RPMI7951 (cell line): ENCODE data around the gene CLSTN3. TPM values are rescaled to one million over a fixed set of nuclear protein-coding genes. Genes with fewer than 3 reads are reported as not detected.

Experiments used
- DNase-seq: peaks from one replicate; pipeline ENCODE4 v3.0.0-alpha.2; 2012; ENCODE audit warnings: low read depth
- total RNA-seq: library from RNA; depleted of rRNA; stranded (reverse); fragments of >200 nt; shearing (Covaris generic); gene quantifications from 2 replicates; pipeline ENCODE4 v1.2.3, GENCODE V29; 2014; rRNA removed

CLSTN3 gene
- 4.5 and 7.3 TPM in 2 replicates for total RNA-seq

DNA sequence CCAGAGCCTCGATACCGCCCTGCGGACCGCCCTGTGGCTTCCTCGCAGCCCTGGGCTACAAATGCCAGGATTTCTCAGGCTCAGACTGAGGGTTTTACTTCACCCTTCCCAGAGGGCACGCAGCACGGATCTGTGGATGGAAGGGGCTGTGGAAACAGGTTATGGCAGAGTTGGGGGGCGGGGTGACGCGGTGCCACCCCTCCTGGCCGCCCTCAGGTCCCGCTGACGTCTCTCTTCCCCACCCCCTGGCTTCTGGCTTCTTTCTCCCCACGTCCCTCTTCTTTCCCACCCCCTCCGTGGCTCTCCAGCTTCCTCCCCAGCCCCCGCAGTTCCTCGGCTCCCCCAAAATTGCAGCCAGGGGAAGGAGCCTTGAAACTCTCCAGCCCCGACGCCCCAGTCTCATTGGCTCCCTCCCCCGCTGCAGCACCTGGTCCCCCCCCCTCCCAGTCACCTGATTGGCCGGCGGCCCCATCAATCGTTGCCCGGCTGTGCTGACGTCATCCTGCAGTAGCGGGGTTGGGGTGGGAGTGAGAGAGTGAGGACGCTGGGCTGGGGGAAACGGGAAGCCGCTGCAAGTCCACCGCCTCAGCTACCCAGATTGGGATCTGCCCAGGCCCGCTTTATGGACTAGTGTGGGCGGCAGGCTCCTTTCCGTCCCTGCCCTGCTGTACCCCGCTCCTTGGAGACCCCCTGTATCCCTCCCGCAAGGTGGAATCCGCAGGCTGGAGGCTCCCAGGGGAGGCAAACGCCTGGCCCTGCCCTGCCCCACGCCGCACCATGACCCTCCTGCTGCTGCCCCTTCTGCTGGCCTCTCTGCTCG lies at the start of gene CLSTN3:
Gene CLSTN3 (plus strand): TSS at position 500 of the 820 bp plus-strand sequence. CDS start 278 bp downstream, at position 778.
- peak; percentile 62 for DNase-seq

DNA sequence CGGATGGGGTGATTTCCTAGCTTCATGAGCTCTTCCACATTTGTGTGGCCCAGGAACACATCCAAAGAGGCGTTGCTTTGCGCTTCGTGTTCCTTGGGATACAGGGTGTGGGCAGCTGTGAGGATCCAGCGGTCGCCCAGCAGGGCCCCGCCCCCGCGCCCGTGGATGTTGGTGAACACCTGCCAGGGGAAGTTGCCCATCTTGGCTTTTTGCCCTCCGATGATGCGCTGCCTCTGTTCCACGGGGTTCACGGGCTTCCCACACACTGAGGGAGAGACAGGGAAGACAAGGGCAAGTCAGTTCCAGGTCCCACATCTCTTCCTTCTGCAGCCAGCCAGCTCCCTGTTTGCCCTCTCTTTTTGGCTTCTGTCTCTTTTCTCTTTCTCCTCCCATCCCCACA lies 49.1 kb upstream of the CLSTN3 start:
- DNase-seq = no peak

DNA sequence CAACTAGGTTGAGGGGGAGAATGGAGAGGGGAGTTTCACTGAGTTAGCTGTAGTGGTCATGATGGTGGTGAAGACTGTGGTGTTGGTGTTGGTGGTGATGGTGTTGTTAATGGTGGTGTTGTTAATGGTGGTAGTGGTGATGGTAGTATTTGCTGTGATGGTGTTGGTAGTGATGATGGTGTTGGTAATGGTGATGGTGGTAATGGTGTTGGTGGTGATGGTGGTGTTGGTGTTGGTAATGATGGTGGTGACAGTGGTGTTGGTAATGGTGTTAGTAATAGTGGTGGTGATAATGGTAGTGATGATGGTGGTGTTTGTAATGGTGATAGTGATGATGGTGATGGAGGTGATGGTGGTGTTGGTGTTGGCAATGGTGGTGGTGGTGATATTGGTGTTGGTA lies 47.0 kb upstream of the CLSTN3 start:
- no peak for DNase-seq

DNA sequence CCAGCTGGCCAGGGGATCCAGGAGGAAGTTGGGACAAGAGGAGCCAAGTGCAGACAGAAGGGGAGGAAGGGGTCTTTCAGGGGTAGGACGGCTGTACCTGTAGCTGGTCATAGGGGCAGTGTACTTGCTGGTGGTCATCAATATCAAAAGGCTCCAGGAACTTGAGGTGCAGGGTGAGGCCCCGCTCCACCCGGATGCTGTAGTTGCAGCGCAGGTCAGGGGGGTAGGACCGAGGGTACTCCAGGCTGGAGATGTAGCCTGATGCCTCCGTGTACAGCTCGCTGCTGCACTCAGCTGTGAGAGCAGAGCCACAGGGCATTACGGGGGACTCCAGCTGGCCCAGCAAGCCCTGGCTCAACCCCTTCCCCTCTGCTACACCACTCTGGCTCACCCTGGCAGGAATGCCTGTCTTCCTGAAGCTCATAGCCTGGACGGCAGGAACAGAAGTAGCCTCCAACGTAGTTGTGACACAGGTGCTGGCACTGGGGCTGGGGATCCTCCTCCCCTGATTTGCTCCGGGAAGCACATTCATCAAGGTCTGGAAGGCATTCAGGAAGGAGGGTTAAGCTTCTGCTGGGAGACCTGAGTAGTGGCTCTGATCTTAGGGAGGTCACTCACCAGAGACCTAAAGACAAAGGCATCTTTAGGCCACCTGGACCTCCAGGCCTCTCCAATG lies 40.8 kb upstream of the CLSTN3 start:
- no peak for DNase-seq

DNA sequence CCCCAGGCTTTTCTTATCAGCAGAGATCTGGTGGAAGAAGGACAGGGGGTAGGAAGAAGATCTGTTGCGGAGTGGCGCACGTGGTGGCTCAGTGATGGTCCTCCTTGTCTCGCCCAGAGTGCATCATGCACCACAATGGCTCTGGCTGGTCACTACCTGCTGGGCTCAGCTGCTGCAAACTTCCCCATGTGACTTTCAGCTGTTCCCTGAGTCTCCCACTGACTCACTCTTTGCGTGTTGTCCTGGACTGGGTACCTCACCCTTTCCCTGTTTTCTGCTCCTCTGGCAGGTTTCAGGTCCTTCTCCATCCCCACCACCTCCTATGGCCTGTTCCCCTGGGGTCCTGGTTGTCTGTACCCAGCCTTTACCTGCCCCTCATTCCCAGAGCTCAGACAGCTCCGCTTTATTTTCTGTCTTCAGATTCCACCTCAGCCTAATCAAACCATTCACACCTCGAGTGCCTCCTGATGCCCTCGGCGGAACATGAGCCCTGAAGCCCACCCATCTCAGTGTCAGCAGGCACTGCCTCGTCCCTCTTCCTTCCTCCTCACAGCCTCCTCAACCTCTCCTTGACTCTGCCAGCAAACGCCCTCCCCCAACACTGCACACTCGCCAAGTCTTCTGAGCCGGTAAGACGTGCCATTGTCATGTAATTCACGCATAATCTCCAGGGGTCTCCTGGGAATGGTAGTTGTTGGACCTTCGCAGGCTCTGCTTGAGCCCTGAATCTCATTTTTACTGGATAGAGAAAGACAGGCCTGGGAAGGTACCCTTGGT lies 39.8 kb upstream of the CLSTN3 start:
- no peak for DNase-seq

DNA sequence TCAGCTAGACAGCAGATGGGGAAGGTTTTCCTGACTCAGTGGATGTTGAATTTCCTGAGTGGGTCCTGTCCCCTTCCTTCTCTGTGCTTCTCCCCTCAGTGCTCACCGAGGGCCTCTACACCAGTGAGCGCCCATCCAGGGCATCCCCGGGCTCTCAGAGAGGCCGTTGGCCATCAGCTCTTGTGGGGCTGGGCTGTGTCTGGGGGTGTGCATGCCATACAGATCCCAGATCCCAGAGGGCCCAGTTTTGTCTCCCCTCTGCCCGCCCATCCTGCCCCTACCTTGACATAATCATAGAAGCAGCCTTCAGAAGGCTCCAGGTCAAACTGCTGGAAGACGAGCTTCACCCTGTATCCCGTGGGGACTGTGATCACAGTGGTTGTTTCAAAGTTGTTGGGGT lies 39.0 kb upstream of the CLSTN3 start:
- DNase-seq = no peak

DNA sequence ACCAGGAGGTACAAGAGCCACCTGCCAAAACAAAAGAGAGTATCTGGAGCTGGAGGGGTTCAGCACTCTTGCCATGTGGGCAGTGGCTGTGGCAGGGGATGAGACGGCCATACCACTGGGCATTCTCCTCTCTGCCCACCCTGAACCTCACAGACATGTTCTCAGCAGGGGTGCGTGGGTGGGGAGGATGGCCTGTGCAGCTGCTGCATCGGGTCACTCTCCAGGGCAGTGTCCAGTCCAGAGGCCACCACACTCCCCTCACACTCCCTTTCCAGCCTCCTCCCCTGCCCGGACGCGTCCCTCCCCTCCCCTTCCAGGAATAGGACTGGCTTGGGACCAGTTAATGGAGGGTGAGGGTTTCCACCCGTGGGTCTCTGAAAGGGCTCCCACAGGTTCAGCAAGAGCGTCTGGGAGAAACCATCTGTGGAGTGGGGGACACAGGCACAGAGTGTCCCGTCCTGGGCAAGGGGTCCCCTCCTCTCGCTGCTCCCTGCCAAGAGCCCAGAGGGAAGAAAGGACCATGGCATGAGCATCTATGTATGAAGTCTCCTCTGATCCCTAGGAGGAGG lies 38.4 kb upstream of the CLSTN3 start:
- DNase-seq = no peak

DNA sequence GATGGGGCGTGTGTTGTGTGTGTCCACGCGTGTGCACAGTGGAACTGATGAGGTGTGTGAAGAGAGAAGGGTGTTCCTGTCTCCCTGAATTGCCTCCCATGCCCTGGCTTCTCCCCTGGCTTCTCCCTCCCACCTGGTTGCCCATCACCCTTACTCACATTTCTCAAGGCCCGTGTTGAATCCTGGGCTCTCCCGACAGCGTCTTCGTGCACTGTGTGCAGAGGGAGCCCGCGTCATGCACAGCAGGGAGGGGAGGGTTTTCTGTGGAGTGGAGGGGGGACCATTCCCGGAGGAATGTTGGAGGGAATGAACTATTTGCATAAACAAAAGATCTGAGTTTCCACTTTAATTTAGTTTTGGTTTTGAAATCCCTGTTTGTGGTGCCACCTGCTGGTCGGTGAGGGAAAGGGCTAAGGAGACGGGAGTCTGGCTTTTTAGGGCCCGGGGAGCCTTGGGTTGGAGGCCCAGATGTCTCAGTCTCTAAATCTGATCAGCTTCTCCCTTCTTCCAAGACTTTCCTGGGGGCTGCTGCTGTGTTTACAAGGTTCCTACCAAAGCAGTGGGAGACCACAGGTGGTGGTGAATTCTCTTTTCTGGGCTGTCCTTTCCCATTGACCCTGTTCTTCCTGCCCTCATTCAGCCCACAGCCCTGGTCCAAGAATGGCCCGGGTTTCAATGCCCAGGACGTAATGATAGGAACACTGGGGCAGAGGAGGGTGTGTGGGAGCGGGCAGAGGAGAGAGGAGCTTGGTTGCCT lies 37.8 kb upstream of the CLSTN3 start, which contains the start of gene C1R:
Gene C1R (minus strand): TSS at position 217 of the 757 bp plus-strand sequence. CDS start 57 bp downstream, at position 160.
- DNase-seq = peak; percentile 75

DNA sequence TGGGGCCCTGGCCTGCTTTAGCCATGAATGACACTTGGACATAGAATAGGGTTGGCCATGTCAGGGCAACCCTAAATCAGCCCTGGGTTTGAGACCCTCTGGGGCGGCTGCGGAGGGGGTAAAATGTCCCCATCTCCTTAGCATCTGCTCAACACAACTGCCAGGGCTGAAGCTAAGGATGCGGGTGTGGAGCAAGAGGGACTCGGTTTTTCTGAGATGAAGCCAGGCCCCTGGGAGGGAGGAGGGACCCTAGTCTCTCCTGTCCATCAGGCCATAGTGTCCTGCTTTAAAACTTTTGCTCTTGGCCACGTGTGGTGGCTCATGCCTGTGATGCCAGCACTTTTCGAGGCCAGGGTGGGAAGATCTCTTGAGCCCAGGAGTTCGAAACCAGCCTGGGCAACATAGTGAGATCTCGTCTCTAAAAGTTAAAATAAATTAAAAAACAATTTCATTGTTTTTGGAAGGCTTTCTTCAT lies 37.1 kb upstream of the CLSTN3 start:
- no peak for DNase-seq

DNA sequence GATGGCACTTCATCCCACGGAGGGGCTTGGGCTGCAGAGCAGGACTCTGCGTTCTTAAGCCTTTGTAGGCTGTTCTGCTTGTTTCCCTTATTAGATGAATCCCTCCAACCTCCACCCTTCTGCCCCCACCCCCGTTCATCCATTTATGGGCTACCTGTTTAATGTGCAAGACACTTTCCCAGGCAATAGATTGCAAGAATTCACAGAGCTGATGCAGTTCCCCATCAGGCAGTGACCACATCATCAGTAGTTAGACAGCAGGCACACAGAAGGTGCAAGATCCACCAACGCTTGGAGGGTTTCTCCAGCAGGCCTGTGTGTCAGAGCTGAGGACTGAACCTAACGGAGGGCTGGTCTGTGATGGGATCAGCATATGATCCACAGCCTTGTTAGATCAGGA lies 36.7 kb upstream of the CLSTN3 start:
- no peak for DNase-seq

DNA sequence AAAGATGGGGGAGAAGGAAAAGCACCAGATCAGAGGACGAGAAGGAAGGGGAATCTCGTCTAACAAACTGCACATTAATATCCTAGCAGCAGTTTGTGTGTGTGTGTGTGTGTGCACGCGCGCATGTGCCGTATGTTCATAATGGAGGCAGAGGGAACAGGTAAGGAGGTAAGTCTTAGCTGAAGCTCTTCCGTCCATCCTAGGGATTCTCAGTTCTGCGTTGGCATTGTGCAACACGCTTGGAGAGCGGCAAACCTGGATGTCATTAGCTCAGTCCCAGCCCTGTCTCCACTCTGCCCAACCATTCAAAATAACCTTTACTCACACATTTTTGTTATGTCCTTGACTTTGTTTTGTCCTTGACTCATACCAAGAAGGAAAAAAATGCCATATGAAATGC lies 36.3 kb upstream of the CLSTN3 start:
- DNase-seq = no peak

DNA sequence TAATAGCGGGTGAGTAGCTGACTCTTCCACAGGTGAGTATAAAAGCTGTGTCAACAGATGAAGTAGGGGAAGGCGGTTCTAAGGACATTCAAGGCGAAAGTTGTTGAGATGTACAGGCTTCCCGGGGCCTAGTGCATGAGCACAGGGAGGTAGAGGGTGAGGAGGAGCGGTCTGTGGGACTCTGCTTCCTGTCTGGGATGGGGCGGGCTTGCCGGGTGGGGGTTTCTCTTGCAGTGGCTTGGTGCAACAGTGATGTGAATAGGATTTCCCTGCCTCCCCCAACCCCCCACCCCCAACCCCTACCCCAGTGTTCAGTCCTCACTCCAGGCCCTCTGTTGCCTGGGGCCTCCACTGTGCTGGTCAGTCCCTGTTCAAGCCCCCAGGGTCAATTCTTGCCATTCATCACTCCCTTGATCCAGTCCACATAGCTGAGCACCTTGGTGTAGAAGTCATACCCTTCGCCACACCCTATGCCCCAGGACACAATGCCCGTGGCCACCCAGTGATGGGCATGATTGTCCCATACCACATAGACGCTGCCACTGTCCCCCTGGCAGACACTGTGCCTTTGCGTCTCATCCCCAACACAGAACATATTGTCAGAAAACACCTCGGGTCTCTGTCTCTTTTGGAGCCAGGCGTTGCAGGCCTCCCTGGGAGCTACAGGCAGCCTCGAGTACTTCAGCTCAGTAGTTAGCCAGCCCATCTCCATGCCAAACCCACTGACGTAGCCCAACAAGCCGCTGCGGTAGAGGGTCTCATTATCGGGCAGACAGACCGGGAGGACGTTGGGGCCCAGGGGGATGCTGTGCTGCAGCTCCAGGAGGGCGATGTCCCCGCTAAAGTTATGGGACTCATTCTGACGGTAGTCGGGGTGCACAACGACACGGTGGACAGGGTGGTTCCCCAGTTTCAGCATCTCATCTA lies 33.9 kb upstream of the CLSTN3 start:
- no peak for DNase-seq

DNA sequence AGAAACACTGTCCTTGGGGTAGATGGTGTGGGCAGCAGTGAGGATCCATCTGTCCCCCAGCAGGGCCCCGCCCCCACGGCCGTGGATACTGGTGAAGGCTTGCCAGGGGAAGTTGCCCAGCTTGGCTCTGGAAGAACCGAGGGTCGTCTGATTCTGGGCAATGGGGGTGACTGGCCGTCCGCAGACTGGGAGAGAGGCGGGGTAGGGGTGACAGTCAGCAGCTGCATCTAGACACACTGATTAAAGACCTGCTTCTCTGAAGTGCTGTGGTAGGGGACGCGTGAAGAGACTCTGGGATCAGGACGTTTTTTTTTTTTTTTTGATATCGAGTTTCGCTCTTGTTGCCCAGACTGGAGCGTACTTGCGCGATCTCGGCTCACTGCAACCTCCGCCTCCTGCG lies 33.2 kb upstream of the CLSTN3 start:
- no peak for DNase-seq

DNA sequence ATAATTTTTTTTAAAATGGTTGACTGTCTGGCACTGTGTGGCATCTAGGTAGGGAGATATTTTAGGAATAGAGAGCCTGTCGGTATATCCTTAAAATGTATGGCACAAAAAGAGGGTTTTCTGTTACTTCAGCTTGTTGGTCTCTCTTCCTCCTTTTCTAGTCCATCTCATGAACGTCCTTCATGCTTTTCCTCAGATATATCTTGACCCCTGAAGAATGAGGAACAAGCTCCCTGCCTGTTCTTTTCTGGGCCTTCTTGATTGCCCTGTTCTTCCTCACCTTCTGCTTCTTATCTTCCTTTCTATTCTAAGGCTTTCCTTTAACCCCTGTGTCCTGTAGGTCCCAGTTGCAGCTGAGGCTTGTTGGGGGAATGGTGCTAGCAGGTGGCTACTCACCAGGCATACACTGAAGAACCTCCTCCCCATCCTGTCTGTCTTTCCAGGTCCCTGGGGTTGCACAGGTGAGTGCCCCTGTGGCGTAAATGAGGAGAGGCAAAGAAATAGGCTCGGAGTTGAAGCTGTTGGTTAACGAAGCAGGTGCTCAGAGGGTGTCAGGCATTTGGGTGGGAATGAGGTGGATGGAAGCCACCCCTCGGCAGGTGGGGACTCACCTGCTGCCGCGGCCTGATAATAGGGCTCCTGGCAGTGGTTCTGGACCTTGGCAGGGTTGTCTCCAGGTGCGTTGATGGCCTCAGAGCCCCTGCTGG lies 30.7 kb upstream of the CLSTN3 start:
- DNase-seq = no peak

DNA sequence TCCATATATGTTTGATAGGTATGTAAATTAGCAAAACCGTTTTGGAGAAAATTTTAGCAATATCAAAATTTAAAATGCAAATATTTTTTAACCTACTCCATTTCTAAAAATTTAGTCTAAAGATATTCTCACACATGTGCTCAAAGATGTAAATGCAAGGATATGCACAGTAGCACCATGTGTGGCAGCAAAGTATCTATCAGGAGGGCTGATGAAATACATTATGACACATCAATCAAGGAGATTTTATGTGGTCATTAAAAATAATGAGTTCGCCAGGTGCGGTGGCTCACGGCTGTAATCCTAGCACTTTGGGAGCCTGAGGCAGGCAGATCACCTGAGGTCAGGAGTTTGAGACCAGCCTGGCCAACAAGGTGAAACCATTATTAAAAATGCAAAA lies 29.9 kb upstream of the CLSTN3 start:
- no peak for DNase-seq

DNA sequence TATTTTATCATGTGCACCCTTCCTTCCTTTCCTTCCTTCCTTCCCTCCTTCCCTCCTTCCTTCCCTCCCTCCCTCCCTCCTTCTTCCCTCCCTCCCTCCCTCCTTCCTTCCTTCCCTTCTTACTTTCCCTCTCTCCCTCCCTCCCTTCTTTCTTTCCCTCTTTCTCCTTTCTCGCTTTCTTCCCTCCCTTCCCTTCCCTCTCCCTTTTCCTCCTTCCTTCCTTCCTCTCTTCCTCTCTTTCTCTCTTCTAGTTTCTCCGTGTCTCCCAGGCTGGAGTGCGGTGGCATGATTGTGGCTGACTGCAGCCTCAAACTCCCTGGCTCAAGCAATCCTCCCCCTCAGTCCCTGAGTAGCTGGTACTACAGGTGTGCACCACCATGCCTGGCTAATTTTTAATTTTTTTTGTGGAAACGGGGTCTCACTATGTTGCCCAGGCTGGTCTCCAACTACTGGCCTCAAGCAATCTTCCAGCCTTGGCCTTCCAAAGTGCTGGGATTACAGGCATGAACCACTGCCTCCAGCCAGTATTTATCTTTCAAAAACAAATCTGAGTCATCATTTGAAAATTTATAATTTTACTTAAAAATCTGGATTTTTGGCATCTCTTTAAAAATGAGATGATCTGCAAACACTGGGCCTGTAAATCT lies 29.0 kb upstream of the CLSTN3 start:
- no peak for DNase-seq

DNA sequence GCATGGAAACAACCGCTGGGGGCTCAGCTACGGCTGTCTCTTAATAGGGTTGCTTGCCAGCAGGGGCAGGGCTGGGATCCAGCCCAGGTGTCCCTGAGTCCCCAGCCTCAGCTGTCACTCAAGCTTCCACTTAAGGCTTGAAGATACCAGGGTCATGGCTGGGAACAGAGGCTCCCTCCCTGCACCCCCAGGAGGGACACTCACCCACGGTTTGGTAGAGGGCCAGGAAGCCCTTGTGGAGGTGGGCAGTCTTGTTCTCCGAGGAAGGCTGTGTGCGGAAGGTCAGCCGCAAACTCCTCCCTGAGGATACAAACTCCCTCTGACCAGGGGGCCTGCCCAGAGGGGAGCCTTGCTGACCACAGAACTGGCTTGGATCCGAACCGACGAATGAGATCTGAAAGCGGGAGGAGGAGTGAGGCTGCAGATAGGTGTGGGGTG lies 28.5 kb upstream of the CLSTN3 start:
- DNase-seq = no peak

DNA sequence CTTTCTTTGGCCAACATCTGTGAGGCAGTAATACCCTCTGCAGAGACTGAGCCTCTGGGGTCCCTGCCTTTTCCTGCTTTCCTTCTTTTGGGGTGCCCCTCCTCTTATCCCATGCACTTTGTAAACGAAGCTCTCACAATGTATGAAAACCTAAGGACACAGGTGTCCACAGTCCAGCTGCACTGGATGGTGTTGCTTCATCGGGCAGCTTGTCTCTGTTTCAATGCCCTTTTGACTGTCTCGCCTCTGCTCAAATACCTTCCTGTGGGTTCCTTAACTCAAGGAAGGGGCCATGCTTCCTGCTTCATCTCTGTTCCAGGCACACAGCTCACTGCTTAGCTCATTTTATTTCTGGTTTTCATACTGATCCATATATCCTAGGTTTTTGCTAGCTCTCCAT lies 27.6 kb upstream of the CLSTN3 start:
- DNase-seq = no peak
